Activated CD4-positive, CD25-positive, alpha-beta regulatory T cell (primary cell): ENCODE data around the gene BCAS4.
A peak's percentile ranks its signal among the peaks of the same experiment; 100 is the strongest.
"Not testable (repeated sequence)": the region's sequence is repeated elsewhere in the genome, so short reads cannot be mapped to it uniquely, and the experiment has no call there.

ENCODE experiments used
- DNase-seq, 4 experiments: peaks; one replicate each; lab custom pipeline; 2025; lab: John Stamatoyannopoulos, UW

BCAS4 gene

DNA sequence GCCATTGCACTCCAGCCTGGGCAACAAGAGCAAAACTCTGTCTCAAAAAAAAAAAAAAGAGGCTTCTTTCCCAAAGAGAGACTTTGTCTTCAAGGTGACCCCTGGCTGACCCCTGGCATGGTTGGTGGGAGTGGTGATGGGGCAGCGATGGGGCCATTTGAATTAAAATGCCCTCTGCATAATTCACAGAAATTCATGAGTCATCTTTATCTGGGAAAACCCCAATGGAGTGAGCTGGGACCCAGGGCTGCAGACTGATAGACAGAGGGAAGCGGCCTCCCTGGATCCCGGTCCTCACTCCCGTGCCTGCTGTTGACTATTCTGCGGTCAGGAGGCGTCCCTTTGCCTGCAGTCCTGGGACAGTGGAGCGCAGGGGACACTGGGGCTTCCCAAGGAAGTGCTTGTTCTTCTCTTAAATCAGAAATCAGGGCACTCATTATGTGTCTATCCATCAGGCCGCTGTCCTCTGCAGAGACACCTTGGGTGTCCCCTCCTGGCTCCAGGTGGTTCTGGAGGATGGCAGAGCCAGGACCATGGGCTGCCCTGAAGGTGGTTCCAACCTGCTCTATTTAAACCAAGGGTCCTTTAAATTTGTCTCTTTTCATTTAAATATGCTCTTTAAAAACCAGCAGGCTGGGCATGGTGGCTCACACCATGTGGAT, 23.3 kb upstream of the BCAS4 start:
- DNase-seq: not testable (repeated sequence)

GRCh38 chr20:50772420-50773185, 22.3 kb upstream of the BCAS4 start:
- no peak for DNase-seq

DNA sequence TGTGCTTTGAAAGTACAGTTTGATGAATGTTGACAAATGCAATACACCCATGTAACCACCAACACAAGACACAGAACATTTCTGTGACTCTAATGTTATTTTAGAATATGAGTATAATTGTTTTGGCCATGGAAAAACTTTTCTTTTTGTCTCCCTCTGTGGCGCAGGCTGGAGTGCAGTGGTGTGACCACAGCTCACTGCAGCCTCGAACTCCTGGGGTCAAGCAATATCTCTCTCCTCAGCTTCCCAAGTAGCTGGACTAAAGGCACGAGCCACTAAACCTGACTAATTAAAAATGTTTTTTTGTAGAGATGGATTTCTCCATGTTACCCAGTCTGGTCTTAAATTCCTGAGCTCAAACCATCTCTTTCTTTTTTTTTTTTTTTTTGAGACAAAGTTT, 20.3 kb upstream of the BCAS4 start:
- no peak for DNase-seq

DNA sequence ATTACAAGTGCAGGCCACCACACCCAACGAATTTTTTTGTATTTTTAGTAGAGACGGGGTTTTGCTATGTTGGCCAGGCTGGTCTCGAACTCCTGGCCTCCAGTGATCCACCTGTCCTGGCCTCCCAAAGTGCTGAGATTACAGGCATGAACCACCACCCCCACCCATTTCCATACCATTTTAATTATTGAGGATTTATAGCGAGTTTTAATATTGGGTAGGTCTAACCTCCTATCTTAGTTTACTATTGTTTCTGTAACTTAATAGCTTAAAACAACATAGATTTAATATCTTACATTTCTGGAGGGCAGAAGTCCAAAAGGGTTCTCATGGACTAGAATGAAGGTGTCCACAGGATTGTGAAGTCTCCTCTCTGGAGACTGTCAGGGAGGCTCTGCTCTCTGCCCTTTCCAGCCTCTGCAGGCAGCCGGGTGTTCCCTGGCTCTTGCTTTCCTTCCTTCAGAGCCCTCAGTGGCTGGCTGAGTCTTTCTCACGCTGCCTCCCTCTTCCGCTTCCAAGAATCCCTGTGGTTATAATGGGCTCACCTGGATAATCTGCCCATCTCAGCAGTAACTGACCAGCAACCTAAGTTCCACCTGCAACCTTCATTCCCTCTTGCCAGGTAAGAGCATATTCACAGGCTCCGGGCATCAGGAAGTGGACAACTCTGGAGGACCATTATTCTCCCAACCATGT, 18.6 kb upstream of the BCAS4 start:
- DNase-seq: no peak

- no peak for DNase-seq
These were observed 17.5 kb upstream of the BCAS4 start for GRCh38 chr20:50777373-50777772.

GRCh38 chr20:50778994-50779393, 15.9 kb upstream of the BCAS4 start:
- DNase-seq: not testable (repeated sequence)

DNA sequence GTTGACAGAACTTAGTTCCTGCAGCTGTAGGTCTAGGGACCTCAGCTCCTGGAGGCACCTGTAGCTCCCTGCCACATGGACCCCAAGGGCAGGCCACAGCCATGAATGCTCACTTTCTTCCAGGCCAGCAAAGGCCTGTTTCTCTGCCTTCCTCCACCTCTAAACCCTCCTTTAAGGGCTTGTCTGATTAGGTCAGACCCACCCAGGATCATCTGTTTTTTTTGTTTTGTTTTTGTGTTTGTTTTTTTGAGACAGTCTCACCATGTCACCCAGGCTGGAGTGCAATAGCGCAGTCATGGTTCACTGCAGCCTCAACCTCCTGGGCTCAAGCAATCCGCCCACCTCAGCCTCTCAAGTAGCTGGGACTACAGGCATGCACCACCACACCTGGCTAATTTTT, 11.5 kb upstream of the BCAS4 start:
- no peak for DNase-seq

- no peak for DNase-seq
These were observed 11.0 kb upstream of the BCAS4 start for GRCh38 chr20:50783903-50784302.

GRCh38 chr20:50784464-50784863, 10.4 kb upstream of the BCAS4 start:
- DNase-seq: no peak

DNA sequence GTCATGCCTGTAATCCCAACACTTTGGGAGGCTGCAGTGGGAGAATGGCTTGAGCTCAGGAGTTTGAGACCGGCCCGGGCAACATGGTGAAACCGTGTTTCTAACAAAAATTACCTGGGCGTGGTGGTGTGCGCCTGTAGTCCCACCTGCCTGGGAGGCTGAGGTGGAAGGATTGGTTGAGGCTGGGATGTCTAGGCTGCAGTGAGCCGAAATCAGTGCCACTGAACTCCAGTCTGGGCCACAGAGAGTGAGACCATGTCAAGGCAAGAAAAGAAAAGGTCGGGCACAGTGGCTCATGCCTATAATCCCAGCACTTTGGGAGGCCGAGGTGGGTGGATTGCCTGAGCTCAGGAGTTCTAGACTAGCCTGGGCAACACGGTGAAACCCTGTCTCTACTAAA, 8.2 kb upstream of the BCAS4 start:
- no peak for DNase-seq

DNA sequence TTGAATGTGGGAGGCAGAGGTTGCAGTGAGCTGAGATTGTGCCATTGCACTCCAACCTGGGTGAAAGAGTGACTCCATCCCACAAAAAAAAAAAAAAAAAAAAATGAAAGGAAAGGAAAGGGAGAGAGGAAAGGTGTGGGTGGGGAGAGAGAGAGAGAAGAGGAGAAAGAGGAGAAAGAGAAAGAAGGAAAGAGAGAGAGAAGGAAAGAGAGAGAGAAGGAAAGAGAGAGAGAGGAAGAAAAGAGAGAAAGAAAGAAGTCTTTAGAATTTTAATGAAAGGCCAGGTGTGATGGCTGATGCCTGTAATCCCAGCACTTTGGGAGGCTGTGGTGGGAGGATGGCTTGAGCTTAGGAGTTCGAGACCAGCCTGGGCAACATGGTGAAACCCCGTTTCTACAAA, 7.7 kb upstream of the BCAS4 start:
- DNase-seq: no peak

DNA sequence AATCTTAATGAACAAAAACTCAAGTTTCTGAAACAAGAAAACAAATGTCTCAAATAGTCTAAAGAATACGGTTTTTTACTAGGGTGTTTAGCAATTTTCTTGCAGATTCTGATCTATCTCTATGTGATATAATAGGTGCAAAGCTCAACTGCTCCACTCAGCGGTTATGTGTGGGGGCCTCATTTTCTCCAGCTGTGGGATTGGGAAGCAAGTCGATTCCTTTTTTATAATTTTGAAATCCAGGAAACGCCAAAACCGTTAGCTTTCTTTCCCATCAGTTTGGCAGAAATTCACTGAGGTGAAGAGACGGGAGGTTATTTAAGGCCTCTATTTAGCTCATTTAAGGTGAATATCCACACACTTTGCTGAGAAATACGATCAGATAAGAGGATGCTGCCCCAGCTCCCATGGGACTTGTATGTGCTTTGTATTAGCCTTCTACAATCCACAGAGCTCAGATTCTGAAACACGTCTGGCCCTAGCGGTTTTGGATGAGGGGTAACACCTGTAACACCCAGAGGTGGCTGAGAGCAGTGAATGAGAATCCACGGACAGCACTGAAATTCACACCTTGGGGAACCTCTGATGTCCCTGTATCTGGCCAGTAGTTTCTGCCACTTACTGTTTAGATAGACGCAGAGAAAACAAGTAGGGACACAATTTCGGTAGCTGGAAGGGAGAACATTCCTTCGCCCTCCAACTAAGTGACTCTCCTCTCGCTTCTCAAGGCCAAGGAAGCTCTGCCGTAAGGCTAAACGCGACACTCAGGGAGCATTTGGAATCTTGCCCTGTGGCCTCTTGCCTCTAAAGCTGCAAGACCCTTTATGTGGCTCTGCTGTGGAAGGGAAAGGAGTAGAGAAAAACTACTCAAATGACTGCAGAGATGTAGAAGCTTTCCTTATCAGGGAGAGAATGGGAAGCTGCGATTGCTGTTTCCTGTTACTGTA, 6.5 kb upstream of the BCAS4 start:
- DNase-seq: no peak

GRCh38 chr20:50789968-50790650, 4.8 kb upstream of the BCAS4 start:
- no peak for DNase-seq

GRCh38 chr20:50790651-50791277, 4.1 kb upstream of the BCAS4 start:
- peak; percentile 49 to 71 (median 65) for DNase-seq

DNA sequence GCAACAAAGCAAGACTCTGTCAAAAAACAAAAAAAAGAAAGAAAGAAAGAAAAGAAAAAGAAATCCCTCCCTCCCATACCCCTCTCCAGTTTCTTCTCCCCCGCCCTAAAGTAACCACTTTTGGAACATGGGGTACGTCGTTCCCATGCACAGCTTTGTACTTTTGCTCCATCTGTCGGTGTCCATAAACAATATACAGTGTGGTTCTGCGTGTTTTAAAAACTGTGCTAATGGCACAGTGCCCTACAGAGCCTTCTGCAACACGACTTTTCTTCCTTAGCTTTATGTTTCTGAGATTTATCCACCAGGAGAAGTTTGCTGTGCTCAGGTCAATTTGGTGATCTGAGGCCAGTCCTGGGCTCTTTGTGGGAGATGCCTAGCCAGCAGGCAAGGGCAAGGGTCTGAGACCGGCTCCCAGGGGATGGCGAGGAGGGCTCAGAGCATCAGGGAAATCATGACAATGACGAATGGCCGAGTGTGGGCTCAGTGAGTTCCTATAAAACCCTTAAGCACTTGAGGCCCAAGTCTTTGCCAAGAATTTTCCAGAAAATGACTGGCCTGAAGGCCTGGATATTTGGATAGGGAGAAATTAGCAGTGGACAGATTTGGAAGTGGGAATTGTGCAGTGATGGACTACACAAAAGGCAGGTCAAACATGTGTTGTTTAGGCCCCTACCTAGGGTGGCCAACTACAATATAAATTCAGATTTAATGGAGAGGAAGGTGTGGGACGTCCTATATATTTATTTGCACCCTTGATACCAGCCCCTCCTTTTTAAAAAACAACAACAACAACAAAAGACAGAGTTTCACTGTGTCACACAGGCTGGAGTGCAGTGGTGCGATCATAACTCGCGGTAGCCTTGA, 1.9 kb upstream of the BCAS4 start:
- DNase-seq: no peak

DNA sequence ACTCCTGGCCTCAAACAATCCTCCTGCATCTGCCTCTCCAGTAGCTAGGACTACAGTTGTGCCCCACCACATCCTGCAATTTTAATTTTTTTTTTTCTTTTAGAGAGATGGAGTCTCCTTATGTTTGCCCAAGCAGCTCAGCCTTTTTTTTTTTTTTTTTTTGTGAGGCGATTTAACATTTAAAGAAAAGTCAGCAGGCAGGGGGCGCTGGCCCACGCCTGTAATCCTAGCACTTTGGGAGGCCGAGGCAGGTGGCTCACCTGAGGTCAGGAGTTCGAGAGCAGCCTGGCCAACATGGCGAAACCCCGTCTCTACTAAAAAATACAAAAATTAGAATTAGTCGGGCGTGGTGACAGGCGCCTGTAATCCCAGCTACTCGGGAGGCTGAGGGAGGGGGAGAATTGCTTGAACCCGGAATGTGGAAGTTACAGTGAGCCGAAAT, 1.3 kb upstream of the BCAS4 start:
- peak in 1 of 4 experiments; percentile 16 for DNase-seq

DNA sequence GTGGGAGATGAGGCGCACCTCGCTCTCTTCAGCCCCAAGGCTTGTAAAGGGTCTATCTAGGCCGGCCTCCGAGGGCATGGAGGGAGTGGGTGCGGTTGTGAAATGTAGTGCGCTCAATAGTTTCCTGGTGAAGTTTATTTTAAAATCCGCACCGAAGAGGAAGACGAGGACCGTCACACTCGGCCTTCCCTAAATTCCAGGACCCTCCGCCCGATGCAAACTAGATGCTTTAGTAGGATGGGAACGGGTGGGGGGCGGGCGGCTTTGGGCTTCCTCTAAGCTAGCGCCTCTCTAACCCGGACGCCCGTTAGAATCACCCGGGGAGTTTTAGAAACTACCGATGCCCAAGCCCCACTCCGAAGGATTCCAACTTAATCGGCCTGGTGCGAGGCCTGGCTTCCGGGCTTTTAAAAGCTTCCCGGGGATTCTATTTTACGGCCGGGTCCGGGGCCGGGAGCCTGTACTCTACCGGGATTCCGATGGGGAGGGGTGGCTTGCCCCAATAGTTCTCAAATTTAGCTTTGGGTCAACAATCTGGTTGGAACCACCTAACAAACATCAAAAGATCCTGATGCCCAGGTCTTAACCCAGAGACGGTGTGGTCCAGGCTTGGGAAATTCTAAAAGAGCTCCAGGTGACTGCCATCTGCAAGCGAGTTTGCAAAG, 548 bp upstream of the BCAS4 start:
- no peak for DNase-seq

- DNase-seq: no peak
These were observed 2.3 kb downstream of the BCAS4 start for GRCh38 chr20:50797142-50797541.

DNA sequence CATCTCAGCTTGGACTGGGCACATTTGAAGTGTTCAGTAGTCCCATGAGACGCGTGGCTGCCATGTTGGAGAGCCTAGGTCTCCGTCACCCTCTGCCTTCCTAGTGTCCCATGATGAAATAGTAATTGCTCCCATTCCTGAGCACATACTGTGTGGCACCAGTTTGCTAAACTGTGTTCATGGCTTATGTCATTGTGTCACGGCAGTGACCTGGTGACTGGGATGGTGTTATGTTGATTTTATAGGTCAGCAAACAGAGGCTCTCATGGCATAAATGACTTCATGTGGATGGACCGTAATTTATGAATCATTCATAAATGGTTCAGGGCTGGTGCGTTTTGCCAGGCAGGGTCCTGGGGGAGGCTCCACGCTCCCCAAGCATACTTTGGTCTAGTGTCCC, 3.8 kb downstream of the BCAS4 start:
- DNase-seq: no peak
